Neuronal stem cell (in vitro differentiated cells): ENCODE data around the gene C9orf78.
A peak's percentile ranks its signal among the peaks of the same experiment; 100 is the strongest.

Experiments used
- DNase-seq: peaks from one replicate; pipeline ENCODE4 v3.0.0-alpha.2; 2013; ENCODE audit warnings: low spot score
- H2AFZ ChIP-seq: one replicate; pipeline ENCODE4 v1.6.1; 2013; ENCODE audit warnings: mild to moderate bottlenecking, low read length, inconsistent platforms
- H2AK5ac ChIP-seq: 2 replicates; pipeline ENCODE4 v1.6.1; 2013; ENCODE audit warnings: low read depth, mild to moderate bottlenecking, inconsistent platforms, low read length, moderate library complexity, mixed read lengths
- H2BK120ac ChIP-seq: 2 replicates; pipeline ENCODE4 v1.6.1; 2013; ENCODE audit warnings: low read depth, mild to moderate bottlenecking, inconsistent platforms, low read length, moderate library complexity, mixed read lengths
- H2BK12ac ChIP-seq: one replicate; pipeline ENCODE4 v1.6.1; 2013; ENCODE audit warnings: low read length, inconsistent platforms
- H2BK15ac ChIP-seq: 2 replicates; pipeline ENCODE4 v1.6.1; 2013; ENCODE audit warnings: mild to moderate bottlenecking, low read length, inconsistent platforms, mixed read lengths
- H2BK5ac ChIP-seq: one replicate; pipeline ENCODE4 v1.6.1; 2013; ENCODE audit warnings: inconsistent platforms, mild to moderate bottlenecking, low read length, moderate library complexity
- H3K14ac ChIP-seq: one replicate; pipeline ENCODE4 v1.6.1; 2013; ENCODE audit warnings: low read length, inconsistent platforms
- H3K18ac ChIP-seq: 2 replicates; pipeline ENCODE4 v1.6.1; 2013; ENCODE audit warnings: low read length, inconsistent platforms
- H3K23ac ChIP-seq: 2 replicates; pipeline ENCODE4 v1.6.1; 2013; ENCODE audit warnings: low read depth, mild to moderate bottlenecking, mixed read lengths, low read length, inconsistent platforms; ENCODE audit not compliant: poor library complexity
- H3K27ac ChIP-seq: replicated peaks from 3 replicates; pipeline ENCODE4 v1.5.1; 2013; ENCODE audit warnings: low read length, inconsistent platforms
- H3K27me3 ChIP-seq, 3 experiments: 2 replicates each; pipeline ENCODE4 v1.6.1; 2013; ENCODE audit warnings: low read length in 3 of 3, mild to moderate bottlenecking in 2 of 3, inconsistent platforms in 1 of 3, low read depth in 1 of 3, mixed read lengths in 1 of 3, moderate library complexity in 1 of 3; ENCODE audit not compliant: control insufficient read depth in 3 of 3, insufficient read depth in 3 of 3
- H3K36me3 ChIP-seq, 2 donors: replicated peaks in 1 of 2; 2 replicates each; pipeline ENCODE4 v1.6.1; 2013; ENCODE audit warnings: low read length in 2 of 2; ENCODE audit not compliant: control insufficient read depth in 2 of 2, insufficient read depth in 2 of 2
- H3K4ac ChIP-seq: 2 replicates; pipeline ENCODE4 v1.6.1; 2013; ENCODE audit warnings: inconsistent platforms, mild to moderate bottlenecking, low read length, moderate library complexity
- H3K4me1 ChIP-seq, 2 donors: 1 replicate in 1 of 2; 2 replicates in 1 of 2; pipeline ENCODE4 v1.6.1; 2013; ENCODE audit warnings: low read length in 2 of 2, low read depth in 1 of 2; ENCODE audit not compliant: control insufficient read depth in 2 of 2, insufficient read depth in 1 of 2
- H3K4me2 ChIP-seq: one replicate; pipeline ENCODE4 v1.6.1; 2013; ENCODE audit warnings: mild to moderate bottlenecking, low read length, inconsistent platforms; ENCODE audit not compliant: insufficient read depth, poor library complexity, severe bottlenecking
- H3K4me3 ChIP-seq, 2 donors: 2 replicates each; pipeline ENCODE4 v1.5.1; 2013; ENCODE audit warnings: low read length in 2 of 2, mild to moderate bottlenecking in 2 of 2, inconsistent platforms in 1 of 2, moderate library complexity in 1 of 2
- H3K79me1 ChIP-seq: one replicate; pipeline ENCODE4 v1.6.1; 2013; ENCODE audit warnings: low read depth, mild to moderate bottlenecking, inconsistent platforms, low read length, moderate library complexity
- H3K9ac ChIP-seq: one replicate; pipeline ENCODE4 v1.6.1; 2013; ENCODE audit warnings: mild to moderate bottlenecking, low read depth, low read length, inconsistent platforms; ENCODE audit not compliant: poor library complexity
- H3K9me3 ChIP-seq, 2 donors: replicated peaks in 1 of 2; 2 replicates each; pipeline versions ENCODE3 to v1.6.1; 2013; ENCODE audit warnings: low read length in 2 of 2, mild to moderate bottlenecking in 2 of 2, inconsistent platforms in 1 of 2, low read depth in 1 of 2, mixed read lengths in 1 of 2, moderate library complexity in 1 of 2; ENCODE audit not compliant: control insufficient read depth in 2 of 2, insufficient read depth in 1 of 2
- H4K8ac ChIP-seq: one replicate; pipeline ENCODE4 v1.6.1; 2013; ENCODE audit warnings: low read depth, mild to moderate bottlenecking, inconsistent platforms, low read length, moderate library complexity
- H4K91ac ChIP-seq: one replicate; pipeline ENCODE4 v1.6.1; 2013; ENCODE audit warnings: low read length, low read depth, mild to moderate bottlenecking, inconsistent platforms; ENCODE audit not compliant: poor library complexity
- WGBS, 2 donors: extraction: QIAGEN DNeasy Blood & Tissue Kit; methylation state at CpG; one replicate each; pipeline ENCODE4 v1.1.7; 2013; ENCODE audit warnings: missing lambda C conversion rate in 2 of 2, mixed read lengths in 1 of 2; ENCODE audit not compliant: insufficient read length in 2 of 2, insufficient replicate concordance in 1 of 2; ENCODE audit errors: extremely low coverage in 2 of 2; 5-methylcytosine and 5-hydroxymethylcytosine counted together

C9orf78 gene

GRCh38 chr9:129840034-129840433 is 5.0 kb upstream of the C9orf78 start:
- Histone ChIP-seq H2BK12ac (no peak overlapping the region), H3K9me3 (no peaks in the 10 kb centered on the region), H3K4me2 (no peak overlapping the region), H3K4me3 (no peak overlapping the region), H2BK120ac (no peak overlapping the region), H3K27me3 (no peaks in the 10 kb centered on the region), H3K9ac (no peak overlapping the region), H2AFZ (no peak overlapping the region), H3K14ac (no peak overlapping the region), H3K4me1 (peaks cover 4 to 12% of the 10 kb centered on the region in 2 donors), H3K18ac (no peak overlapping the region), H2BK5ac (no peak overlapping the region), H4K91ac (no peak overlapping the region), H4K8ac (no peak overlapping the region), H3K36me3 (peaks cover 2 to 8% of the 10 kb centered on the region in 2 donors), H3K23ac (peak overlapping the region; percentile 52), H2AK5ac (no peak overlapping the region), H3K4ac (no peak overlapping the region), H2BK15ac (no peak overlapping the region), H3K79me1 (peaks cover 2% of the 10 kb centered on the region), H3K27ac (no peak overlapping the region)
- no peak for DNase-seq
- no CpG with 5 or more reads among the region's 8 CpGs for WGBS, 2 donors

- H3K9me3 ChIP-seq: no peaks in the 10 kb centered on the region
- no peak overlapping the region for H3K4me2 ChIP-seq
- H3K36me3 ChIP-seq: peaks cover 2 to 8% of the 10 kb centered on the region in 2 donors
- no peak overlapping the region for H2AK5ac ChIP-seq
- H3K23ac ChIP-seq: peak overlapping the region; percentile 52
- H3K4me1 ChIP-seq: peaks cover 4 to 12% of the 10 kb centered on the region in 2 donors
- no peak overlapping the region for H3K27ac ChIP-seq
- no peak overlapping the region for H4K91ac ChIP-seq
- H3K27me3 ChIP-seq: no peaks in the 10 kb centered on the region
- no peak overlapping the region for H2AFZ ChIP-seq
- H2BK5ac ChIP-seq: no peak overlapping the region
- H3K4ac ChIP-seq: no peak overlapping the region
- H4K8ac ChIP-seq: no peak overlapping the region
- H3K4me3 ChIP-seq: peak overlapping the region in 1 of 2 donors; percentile 61
- H2BK12ac ChIP-seq: no peak overlapping the region
- no peak overlapping the region for H3K18ac ChIP-seq
- H3K14ac ChIP-seq: no peak overlapping the region
- WGBS, 2 donors: no CpG with 5 or more reads among the region's 10 CpGs
- peaks cover 6% of the 10 kb centered on the region for H3K79me1 ChIP-seq
- no peak for DNase-seq
- no peak overlapping the region for H3K9ac ChIP-seq
- no peak overlapping the region for H2BK120ac ChIP-seq
- H2BK15ac ChIP-seq: no peak overlapping the region
Observed at GRCh38 chr9:129839324-129840023, 4.4 kb upstream of the C9orf78 start.

- Histone ChIP-seq H3K18ac (no peak overlapping the region), H3K9ac (no peak overlapping the region), H2AK5ac (no peak overlapping the region), H2AFZ (no peak overlapping the region), H2BK120ac (no peak overlapping the region), H3K4ac (no peak overlapping the region), H3K27me3 (no peaks in the 10 kb centered on the region), H3K4me2 (no peak overlapping the region), H3K36me3 (peaks cover 2 to 8% of the 10 kb centered on the region in 2 donors), H2BK15ac (no peak overlapping the region), H2BK12ac (no peak overlapping the region), H3K27ac (no peak overlapping the region), H3K23ac (no peak overlapping the region), H3K79me1 (peaks cover 8% of the 10 kb centered on the region), H3K9me3 (no peaks in the 10 kb centered on the region), H4K91ac (no peak overlapping the region), H4K8ac (no peak overlapping the region), H2BK5ac (no peak overlapping the region), H3K4me3 (no peak overlapping the region), H3K14ac (no peak overlapping the region), H3K4me1 (peaks cover 7 to 12% of the 10 kb centered on the region in 2 donors)
- WGBS, 2 donors: no CpG with 5 or more reads among the region's 12 CpGs
- DNase-seq: no peak
Observed at GRCh38 chr9:129838707-129839259, 3.7 kb upstream of the C9orf78 start.

- no peak overlapping the region for H3K4ac ChIP-seq
- no peak for DNase-seq
- no peaks in the 10 kb centered on the region for H3K27me3 ChIP-seq
Observed at GRCh38 chr9:129836311-129837007, 1.4 kb upstream of the C9orf78 start.

More at GRCh38 chr9:129836311-129837007, 1.4 kb upstream of the C9orf78 start:
- Histone ChIP-seq H2BK15ac (no peak overlapping the region), H3K4me2 (peak overlapping the region; percentile 86), H3K9me3 (no peaks in the 10 kb centered on the region), H4K91ac (no peak overlapping the region), H3K27ac (no peak overlapping the region), H2AFZ (peak overlapping the region; percentile 92), H4K8ac (no peak overlapping the region), H3K9ac (peak overlapping the region; percentile 71), H2BK5ac (no peak overlapping the region), H3K23ac (no peak overlapping the region), H3K18ac (no peak overlapping the region), H3K79me1 (peaks cover 8% of the 10 kb centered on the region), H2AK5ac (no peak overlapping the region), H3K36me3 (peaks cover 4 to 26% of the 10 kb centered on the region in 2 donors), H2BK120ac (no peak overlapping the region), H3K4me3 (peak overlapping the region in 1 of 2 donors; percentile 79), H2BK12ac (no peak overlapping the region), H3K14ac (no peak overlapping the region), H3K4me1 (peaks cover 7 to 9% of the 10 kb centered on the region in 2 donors)
- WGBS, 2 donors: no CpG with 5 or more reads among the region's 16 CpGs
